Activated CD4-positive, alpha-beta T cell treated with anti-CD3 and anti-CD28 coated beads, Interleukin-2, amount 10 ng/mL, durations not matched to agents 7 days and 5 days (primary cell): Measurements from ENCODE around the gene TTC23L. TPM values are rescaled to one million over a fixed set of nuclear protein-coding genes. Genes with fewer than 3 reads are reported as not detected.
A peak's percentile ranks its signal among the peaks of the same experiment; 100 is the strongest.

Source experiments
- CTCF ChIA-PET: fragments of 350-600 bp; sonication (Branson Sonifier 250); formaldehyde crosslinking; loops from one replicate; lab custom pipeline; 2021; ENCODE audit warnings: antibody characterized with exemption; lab: Charles Lee
- POLR2A ChIA-PET: fragments of 350-600 bp; sonication (Branson Sonifier 250); formaldehyde crosslinking; loops from one replicate; lab custom pipeline; 2021; ENCODE audit warnings: antibody characterized with exemption; lab: Charles Lee
- DNase-seq: peaks from one replicate; pipeline ENCODE4 v3.0.0-alpha.2; 2020
- H3K27ac Mint-ChIP-seq: one replicate; pipeline ENCODE4 v1.8.0; 2021; ENCODE audit warnings: mild to moderate bottlenecking, moderate library complexity, mixed read lengths
- H3K27me3 Mint-ChIP-seq: one replicate; pipeline ENCODE4 v1.8.0; 2021; ENCODE audit warnings: mixed read lengths
- H3K36me3 Mint-ChIP-seq: one replicate; pipeline ENCODE4 v1.8.0; 2021; ENCODE audit warnings: low read depth, mixed read lengths
- H3K4me1 Mint-ChIP-seq: one replicate; pipeline ENCODE4 v1.8.0; 2021; ENCODE audit warnings: mixed read lengths
- H3K4me3 Mint-ChIP-seq: one replicate; pipeline ENCODE4 v1.8.0; 2021; ENCODE audit warnings: mild to moderate bottlenecking, moderate library complexity, mixed read lengths
- H3K9me3 Mint-ChIP-seq: one replicate; pipeline ENCODE4 v1.8.0; 2021; ENCODE audit warnings: mixed read lengths
- total RNA-seq, 2 experiments: library from RNA; stranded (reverse); gene quantifications; one replicate each; pipeline ENCODE4 v1.2.3, GENCODE V29; 2021

The TTC23L gene
- not detected for total RNA-seq

DNA sequence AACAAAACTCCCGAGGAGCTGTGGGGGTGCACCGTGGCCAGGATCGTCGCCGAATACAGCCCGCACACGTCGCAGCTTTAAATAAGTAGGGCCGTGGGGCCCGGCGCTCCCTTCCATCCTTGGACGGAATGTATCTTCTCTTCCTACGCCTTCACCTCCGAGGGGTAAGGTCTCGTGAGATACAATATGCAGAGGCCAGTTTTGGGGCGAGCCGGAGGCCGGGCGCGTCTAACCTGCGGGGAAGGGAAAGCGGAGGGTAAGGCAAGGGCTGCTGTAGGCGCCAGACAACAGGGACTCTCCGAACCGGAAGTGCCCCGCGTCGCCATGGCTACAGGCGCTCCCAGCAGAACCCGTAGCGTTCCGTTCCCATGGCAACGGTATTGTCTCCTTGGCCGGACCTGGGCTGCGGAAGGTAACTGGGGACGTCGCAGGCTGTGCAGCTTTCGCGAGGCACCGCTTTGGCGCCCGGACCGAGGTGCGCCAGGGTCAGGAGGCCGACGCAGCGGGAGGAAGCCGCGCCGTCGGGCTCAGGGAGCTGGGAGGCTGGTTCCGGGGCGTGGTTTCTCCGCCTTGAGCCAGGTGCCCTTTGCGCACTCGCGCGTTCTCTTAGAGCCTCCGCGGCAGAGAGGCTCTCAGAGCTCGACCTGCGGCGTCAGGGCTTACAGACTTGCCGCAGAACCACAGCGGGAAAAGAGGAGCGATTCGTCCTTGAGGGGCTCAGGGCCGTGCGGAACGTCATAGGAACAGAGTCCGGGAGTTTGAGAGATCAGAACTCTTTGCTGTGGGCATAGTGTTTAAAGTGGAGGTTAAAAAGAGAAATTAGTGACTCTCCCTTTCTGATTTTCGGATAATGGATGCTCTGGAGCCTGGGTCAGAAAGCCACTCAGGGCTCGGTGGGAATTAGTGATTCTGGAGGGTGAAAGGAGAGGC lies at the start of gene TTC23L:
TTC23L (plus strand) TSS at position 380 of the 930 bp plus-strand sequence. CDS start 1,508 bp downstream, outside the sequence.
- Mint-ChIP-seq H3K9me3 (no peaks in the 10 kb centered on the region), H3K36me3 (no peaks in the 10 kb centered on the region), H3K27me3 (no peaks in the 10 kb centered on the region), H3K27ac (peak within 1 kb of the TSS; percentile 85), H3K4me1 (peaks cover 13% of the 10 kb centered on the region), H3K4me3 (peak within 1 kb of the TSS; percentile 90)
- DNase-seq: peak; percentile 93
- ChIA-PET CTCF (interaction anchor here (0.5 to 0.9 kb wide), 2 partner anchors 10 to 125 kb away, joined by 3 read pairs; no protein-coding TSS in a partner anchor), POLR2A (no interaction called here)

DNA sequence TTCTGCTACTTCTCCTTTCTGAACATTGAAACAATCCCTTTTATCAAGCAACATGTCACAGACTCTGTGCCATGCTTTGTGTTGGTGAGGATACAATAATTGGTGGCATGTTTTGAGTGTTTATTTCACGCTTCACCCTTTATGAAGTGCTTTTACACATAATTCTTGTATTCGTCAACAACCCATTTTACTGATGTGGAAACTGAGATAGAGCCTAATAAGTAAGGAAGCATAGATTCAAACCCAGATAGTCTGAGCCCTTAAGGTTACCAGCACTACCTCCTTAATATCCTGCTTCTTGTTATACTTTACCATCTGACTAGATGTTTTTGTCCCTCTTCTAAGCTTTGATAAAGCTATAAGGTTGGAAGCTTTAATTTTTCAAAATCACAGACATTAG lies 49.3 kb upstream of the TTC23L start:
- Mint-ChIP-seq H3K4me1 (no peaks in the 10 kb centered on the region), H3K27me3 (peaks cover 5% of the 10 kb centered on the region), H3K4me3 (no peak overlapping the region), H3K9me3 (no peaks in the 10 kb centered on the region), H3K27ac (no peak overlapping the region), H3K36me3 (no peaks in the 10 kb centered on the region)
- ChIA-PET POLR2A (no interaction called here), CTCF (no interaction called here)
- no peak for DNase-seq

DNA sequence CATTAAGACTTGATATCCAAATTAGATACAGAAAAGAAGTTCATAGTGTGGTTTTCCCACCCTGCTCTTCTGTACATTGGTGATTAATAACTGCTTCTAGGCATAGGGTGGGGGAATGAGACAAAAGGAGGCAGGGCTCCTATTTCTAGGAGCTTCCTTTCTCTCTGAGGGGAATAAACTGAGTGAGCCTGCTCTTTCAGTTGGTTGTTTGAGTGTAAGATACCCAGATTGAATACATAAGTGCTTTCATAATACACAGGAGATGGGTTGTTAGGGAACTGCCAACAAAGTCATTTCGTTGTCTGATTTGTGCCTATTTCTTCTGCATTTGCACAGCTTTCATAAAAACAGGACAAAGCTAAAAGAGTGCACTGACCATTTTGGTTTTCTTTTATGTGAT lies 48.9 kb upstream of the TTC23L start:
- DNase-seq: no peak
- Mint-ChIP-seq H3K27me3 (peaks cover 5% of the 10 kb centered on the region), H3K4me1 (no peaks in the 10 kb centered on the region), H3K27ac (no peak overlapping the region), H3K36me3 (no peaks in the 10 kb centered on the region), H3K4me3 (no peak overlapping the region), H3K9me3 (no peaks in the 10 kb centered on the region)
- CTCF ChIA-PET: no interaction called here
- POLR2A ChIA-PET: no interaction called here

- no peaks in the 10 kb centered on the region for H3K4me1 Mint-ChIP-seq
- POLR2A ChIA-PET: no interaction called here
Observed at GRCh38 chr5:34791761-34792244, 47.2 kb upstream of the TTC23L start.

DNA sequence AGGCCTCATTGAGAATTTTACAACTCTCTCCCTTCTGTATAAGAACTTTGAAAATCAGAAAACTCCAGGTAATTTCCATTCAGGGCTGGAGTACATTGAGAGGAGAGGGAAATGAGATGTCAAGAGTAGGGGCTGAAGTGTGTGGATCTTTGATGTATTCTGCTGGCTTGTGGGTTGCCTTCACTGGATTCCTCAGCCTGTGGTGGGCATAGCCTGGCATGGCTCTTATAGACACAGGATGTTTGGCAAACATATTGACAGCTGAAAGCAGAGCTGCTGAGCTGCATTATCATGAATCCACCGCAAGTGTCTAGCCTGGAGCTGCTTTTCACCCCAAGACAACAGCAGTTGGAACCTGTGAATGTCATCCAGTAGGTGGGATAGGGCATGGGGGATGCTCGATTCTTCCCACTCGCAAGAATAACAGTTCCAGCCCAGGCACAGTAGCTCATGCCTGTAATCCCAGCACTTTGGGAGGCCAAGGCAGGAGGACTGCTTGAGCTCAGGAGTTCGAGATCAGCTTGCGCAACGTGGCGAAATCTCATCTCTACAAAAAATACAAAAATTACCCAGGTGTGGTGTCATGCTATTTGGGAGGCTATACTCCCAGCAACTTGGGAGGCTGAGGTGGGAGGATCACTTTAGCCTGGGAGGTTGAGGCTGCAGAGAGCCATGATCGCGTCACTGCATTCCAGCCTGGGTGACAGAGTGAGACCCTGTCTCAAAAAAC lies 36.0 kb upstream of the TTC23L start:
- Mint-ChIP-seq H3K27me3 (no peaks in the 10 kb centered on the region), H3K4me3 (no peak overlapping the region), H3K4me1 (no peaks in the 10 kb centered on the region), H3K27ac (no peak overlapping the region), H3K9me3 (no peaks in the 10 kb centered on the region), H3K36me3 (no peaks in the 10 kb centered on the region)
- DNase-seq: no peak
- ChIA-PET CTCF (no interaction called here), POLR2A (no interaction called here)

More at GRCh38 chr5:34791761-34792244, 47.2 kb upstream of the TTC23L start:
- no peaks in the 10 kb centered on the region for H3K36me3 Mint-ChIP-seq
- H3K27ac Mint-ChIP-seq: no peak overlapping the region
- DNase-seq: no peak
- CTCF ChIA-PET: no interaction called here
- peaks cover 5% of the 10 kb centered on the region for H3K27me3 Mint-ChIP-seq
- H3K4me3 Mint-ChIP-seq: no peak overlapping the region
- H3K9me3 Mint-ChIP-seq: no peaks in the 10 kb centered on the region

GRCh38 chr5:34803974-34804732 lies 34.8 kb upstream of the TTC23L start:
- CTCF ChIA-PET: no interaction called here
- Mint-ChIP-seq H3K36me3 (no peaks in the 10 kb centered on the region), H3K9me3 (no peaks in the 10 kb centered on the region)

DNA sequence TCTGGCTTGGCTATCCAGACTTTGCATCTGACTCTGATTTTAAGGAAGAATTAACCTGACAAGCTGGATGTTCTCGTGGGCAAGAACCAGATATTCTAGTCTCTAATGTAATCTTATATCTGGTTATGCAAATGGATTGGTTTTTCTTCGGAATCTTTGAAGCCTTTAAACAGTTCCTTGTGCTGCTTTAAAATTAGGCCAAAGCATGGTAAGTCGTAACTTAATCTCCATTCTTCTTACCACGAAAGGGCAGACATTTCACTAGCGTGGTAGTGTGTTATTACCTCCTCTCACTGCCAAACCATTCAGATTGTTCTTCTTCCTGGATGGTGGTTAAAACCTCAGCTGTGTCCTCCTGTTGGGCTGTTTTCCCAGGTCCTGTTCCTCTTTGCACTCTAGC lies 34.1 kb upstream of the TTC23L start:
- Mint-ChIP-seq H3K9me3 (no peaks in the 10 kb centered on the region), H3K4me3 (no peak overlapping the region), H3K27ac (no peak overlapping the region), H3K4me1 (no peaks in the 10 kb centered on the region), H3K36me3 (no peaks in the 10 kb centered on the region), H3K27me3 (no peaks in the 10 kb centered on the region)
- ChIA-PET POLR2A (no interaction called here), CTCF (no interaction called here)
- no peak for DNase-seq

More at GRCh38 chr5:34803974-34804732, 34.8 kb upstream of the TTC23L start:
- Mint-ChIP-seq H3K4me3 (no peak overlapping the region), H3K27ac (no peak overlapping the region), H3K4me1 (no peaks in the 10 kb centered on the region), H3K27me3 (no peaks in the 10 kb centered on the region)
- POLR2A ChIA-PET: no interaction called here
- DNase-seq: no peak

- no peak for DNase-seq
- no peaks in the 10 kb centered on the region for H3K9me3 Mint-ChIP-seq
- no peaks in the 10 kb centered on the region for H3K27me3 Mint-ChIP-seq
- no peak overlapping the region for H3K4me3 Mint-ChIP-seq
- H3K27ac Mint-ChIP-seq: no peak overlapping the region
- ChIA-PET CTCF (interaction anchor here (1.1 kb wide), 1 partner anchor 11 kb away, joined by 3 read pairs; no protein-coding TSS in a partner anchor), POLR2A (interaction anchor here (0.6 kb wide), 1 partner anchor 8 kb away, joined by 3 read pairs; no protein-coding TSS in a partner anchor)
- no peaks in the 10 kb centered on the region for H3K36me3 Mint-ChIP-seq
- no peaks in the 10 kb centered on the region for H3K4me1 Mint-ChIP-seq
Observed at GRCh38 chr5:34806532-34806931, 32.4 kb upstream of the TTC23L start.

GRCh38 chr5:34811706-34812105 lies 27.3 kb upstream of the TTC23L start:
- CTCF ChIA-PET: no interaction called here
- DNase-seq: no peak
- Mint-ChIP-seq H3K4me1 (no peaks in the 10 kb centered on the region), H3K27ac (no peak overlapping the region), H3K9me3 (no peaks in the 10 kb centered on the region), H3K36me3 (no peaks in the 10 kb centered on the region), H3K4me3 (no peak overlapping the region), H3K27me3 (no peaks in the 10 kb centered on the region)
- POLR2A ChIA-PET: no interaction called here

DNA sequence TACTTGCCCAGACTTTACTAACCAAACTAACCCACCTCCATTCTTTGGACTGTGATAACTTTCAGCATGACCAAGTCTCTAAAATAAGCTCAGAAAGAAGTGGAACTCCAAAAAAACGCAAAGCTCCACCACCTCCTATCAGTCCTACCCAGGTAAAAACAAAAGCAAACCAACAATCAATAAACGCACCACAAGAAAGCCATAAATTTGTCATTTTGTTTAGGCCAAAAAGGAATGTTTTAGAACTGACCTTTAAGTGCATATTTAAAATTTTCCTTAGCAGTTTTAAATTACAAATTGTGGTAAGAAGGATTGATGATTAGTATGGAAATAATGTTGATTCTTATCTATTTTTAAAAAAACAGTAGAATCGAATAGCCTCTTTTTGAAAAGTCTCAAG lies 25.5 kb upstream of the TTC23L start:
- Mint-ChIP-seq H3K27me3 (no peaks in the 10 kb centered on the region), H3K36me3 (no peaks in the 10 kb centered on the region), H3K4me3 (no peak overlapping the region), H3K27ac (no peak overlapping the region), H3K4me1 (no peaks in the 10 kb centered on the region), H3K9me3 (no peaks in the 10 kb centered on the region)
- no peak for DNase-seq
- ChIA-PET POLR2A (no interaction called here), CTCF (no interaction called here)

- CTCF ChIA-PET: interaction anchor here (1.3 kb wide), 1 partner anchor 12 kb away, joined by 3 read pairs; no protein-coding TSS in a partner anchor
- POLR2A ChIA-PET: no interaction called here
- H3K4me1 Mint-ChIP-seq: no peaks in the 10 kb centered on the region
- no peak overlapping the region for H3K4me3 Mint-ChIP-seq
- H3K36me3 Mint-ChIP-seq: no peaks in the 10 kb centered on the region
- no peaks in the 10 kb centered on the region for H3K27me3 Mint-ChIP-seq
- no peak overlapping the region for H3K27ac Mint-ChIP-seq
- no peak for DNase-seq
- H3K9me3 Mint-ChIP-seq: no peaks in the 10 kb centered on the region
Observed at GRCh38 chr5:34817558-34818351, 21.2 kb upstream of the TTC23L start.

- no peak overlapping the region for H3K4me3 Mint-ChIP-seq
- DNase-seq: no peak
- no peaks in the 10 kb centered on the region for H3K36me3 Mint-ChIP-seq
- H3K27ac Mint-ChIP-seq: no peak overlapping the region
- ChIA-PET CTCF (interaction anchor here (1.3 kb wide), 1 partner anchor 13 kb away, joined by 3 read pairs; no protein-coding TSS in a partner anchor), POLR2A (interaction anchor here (0.7 kb wide), 1 partner anchor 300 kb away, joined by 3 read pairs; no protein-coding TSS in a partner anchor)
- no peaks in the 10 kb centered on the region for H3K27me3 Mint-ChIP-seq
- H3K9me3 Mint-ChIP-seq: no peaks in the 10 kb centered on the region
- H3K4me1 Mint-ChIP-seq: peaks cover 5% of the 10 kb centered on the region
Observed at GRCh38 chr5:34818717-34819116, 20.2 kb upstream of the TTC23L start.
